SW480 (cell line): ENCODE data around the gene SERPINI1.

Experiments
- DNase-seq: peaks from one replicate; pipeline ENCODE4 v3.0.0-alpha.2; 2016; ENCODE audit warnings: low spot score

SERPINI1 gene

GRCh38 chr3:167735233-167736138, at the start of gene SERPINI1:
TSS of gene SERPINI1 (plus strand) at chr3:167735721. CDS start at chr3:167789129, 53,408 bp downstream.
- DNase-seq = peak; percentile 98

GRCh38 chr3:167691366-167691765, 44.2 kb upstream of the SERPINI1 start:
- DNase-seq = no peak

- DNase-seq = no peak
Measured at GRCh38 chr3:167694121-167694520, 41.4 kb upstream of the SERPINI1 start.

GRCh38 chr3:167700046-167700445, 35.5 kb upstream of the SERPINI1 start:
- DNase-seq = no peak

GRCh38 chr3:167700926-167701325, 34.6 kb upstream of the SERPINI1 start:
- DNase-seq = no peak

GRCh38 chr3:167705840-167706239, 29.7 kb upstream of the SERPINI1 start:
- no peak for DNase-seq

- no peak for DNase-seq
Measured at GRCh38 chr3:167709690-167710089, 25.8 kb upstream of the SERPINI1 start.

- DNase-seq = no peak
Measured at GRCh38 chr3:167710552-167710951, 25.0 kb upstream of the SERPINI1 start.

- DNase-seq = no peak
Measured at GRCh38 chr3:167711439-167711838, 24.1 kb upstream of the SERPINI1 start.

- no peak for DNase-seq
Measured at GRCh38 chr3:167712445-167712844, 23.1 kb upstream of the SERPINI1 start.

GRCh38 chr3:167714871-167715270, 20.6 kb upstream of the SERPINI1 start:
- no peak for DNase-seq

GRCh38 chr3:167716920-167717319, 18.6 kb upstream of the SERPINI1 start:
- DNase-seq = peak; percentile 21

- DNase-seq = no peak
Measured at GRCh38 chr3:167718582-167718981, 16.9 kb upstream of the SERPINI1 start.

GRCh38 chr3:167723025-167723512, 12.5 kb upstream of the SERPINI1 start:
- DNase-seq = no peak

- no peak for DNase-seq
Measured at GRCh38 chr3:167723872-167724271, 11.6 kb upstream of the SERPINI1 start.

GRCh38 chr3:167728176-167728575, 7.3 kb upstream of the SERPINI1 start:
- DNase-seq = no peak

- DNase-seq = no peak
Measured at GRCh38 chr3:167728632-167729323, 6.7 kb upstream of the SERPINI1 start.

GRCh38 chr3:167729591-167729990, 5.9 kb upstream of the SERPINI1 start:
- no peak for DNase-seq

- no peak for DNase-seq
Measured at GRCh38 chr3:167731393-167731792, 4.1 kb upstream of the SERPINI1 start.

GRCh38 chr3:167732313-167733065, 3.0 kb upstream of the SERPINI1 start:
- no peak for DNase-seq

- DNase-seq = peak; percentile 37
Measured at GRCh38 chr3:167733961-167734497, 1.5 kb upstream of the SERPINI1 start.
